Vagina (tissue), 2 donors: Measurements from ENCODE around the gene OLR1. TPM values are rescaled to one million over a fixed set of nuclear protein-coding genes. Genes with fewer than 3 reads are reported as not detected.
A peak's percentile ranks its signal among the peaks of the same experiment; 100 is the strongest.

Experiments
- DNase-seq, 2 donors: peaks; one replicate each; pipeline ENCODE4 v3.0.0-alpha.2; 2017; ENCODE audit errors: extremely low spot score in 2 of 2
- H3K27ac ChIP-seq: fragments of 200-600 bp; sonication (generic); one replicate; pipeline ENCODE4 v1.5.1; 2019
- H3K27me3 ChIP-seq: fragments of 200-600 bp; sonication (generic); one replicate; pipeline ENCODE4 v1.5.1; 2019
- H3K36me3 ChIP-seq, 2 donors: fragments of 200-600 bp; sonication (generic); one replicate each; pipeline ENCODE4 v1.5.1; 2017 to 2019
- H3K4me1 ChIP-seq: fragments of 200-600 bp; sonication (generic); one replicate; pipeline ENCODE4 v1.5.1; 2019
- H3K4me3 ChIP-seq, 2 donors: fragments of 200-600 bp; sonication (generic); 1 replicate in 1 of 2; 2 replicates in 1 of 2; pipeline ENCODE4 v1.5.1; 2016 to 2019
- H3K9me3 ChIP-seq: fragments of 200-600 bp; sonication (generic); one replicate; pipeline ENCODE4 v1.5.1; 2019
- CTCF ChIP-seq, 3 experiments: fragments of 450-650 bp in 2 of 3; fragments of 200-600 bp in 1 of 3; sonication (generic) in 1 of 3; IDR thresholded peaks; one replicate each; pipeline ENCODE4 v1.5.1; 2017 to 2019; ENCODE audit warnings: antibody characterized with exemption in 3 of 3, mild to moderate bottlenecking in 2 of 3, moderate library complexity in 2 of 3
- POLR2A ChIP-seq, 2 donors: fragments of 450-650 bp; IDR thresholded peaks; one replicate each; pipeline ENCODE4 v1.6.1; 2017; ENCODE audit warnings: antibody characterized with exemption in 2 of 2, mild to moderate bottlenecking in 2 of 2, moderate library complexity in 2 of 2
- POLR2AphosphoS5 ChIP-seq, 2 donors: sonication (generic); formaldehyde crosslinking; IDR thresholded peaks; one replicate each; pipeline ENCODE4 v1.9.0; 2017; ENCODE audit warnings: antibody characterized with exemption in 2 of 2, mild to moderate bottlenecking in 2 of 2, low read depth in 1 of 2; ENCODE audit not compliant: insufficient read depth in 1 of 2
- intact Hi-C: fragments of 100-400 bp; cut with DNase I; formaldehyde crosslinking; loops from one replicate; pipeline ENCODE4 v1.15.1; 2023
- total RNA-seq: library from RNA; depleted of rRNA; stranded (reverse); fragments of >200 nt; gene quantifications from one replicate; pipeline ENCODE4 v1.2.3, GENCODE V29; 2016

Gene OLR1
- total RNA-seq, 1 donor from 2014 or later: not detected

DNA sequence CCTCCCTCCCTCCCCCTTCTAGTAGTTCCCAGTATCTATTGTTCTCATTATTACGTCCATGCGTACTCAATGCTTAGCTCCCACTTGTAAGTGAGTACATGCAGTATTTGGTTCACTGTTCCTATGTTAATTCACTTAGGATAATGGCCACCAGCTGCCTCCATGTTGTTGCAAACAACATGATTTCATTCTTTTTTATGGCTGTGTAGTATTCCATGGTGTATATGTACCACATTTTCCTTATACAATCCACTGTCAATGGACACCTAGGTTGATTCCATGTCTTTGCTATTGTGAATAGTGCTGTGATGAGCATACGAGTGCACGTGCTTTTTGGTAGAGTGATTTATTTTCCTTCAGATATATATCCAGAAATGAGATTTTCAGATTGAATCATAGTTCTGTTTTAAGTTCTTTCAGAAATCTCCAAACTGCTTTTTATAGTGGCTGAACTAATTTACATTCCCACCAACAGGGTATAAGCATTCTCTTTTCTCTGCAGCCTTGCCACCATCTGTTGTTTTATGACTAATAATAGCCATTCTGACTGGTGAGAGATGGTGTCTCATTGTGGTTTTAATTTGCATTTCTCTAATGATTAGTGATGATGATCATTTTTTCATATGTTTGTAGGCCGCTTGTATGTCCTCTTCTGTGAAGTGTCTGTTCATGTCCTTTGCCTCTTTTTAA lies 24.1 kb downstream of the OLR1 start:
- no peak overlapping the region for H3K4me3 ChIP-seq
- no peak overlapping the region for H3K27ac ChIP-seq
- no peaks in the 10 kb centered on the region for H3K27me3 ChIP-seq
- H3K9me3 ChIP-seq: no peaks in the 10 kb centered on the region
- no peak for DNase-seq
- intact Hi-C loops: no loop called here
- H3K4me1 ChIP-seq: peaks cover 3% of the 10 kb centered on the region
- TF ChIP-seq POLR2A (IDR thresholded peaks at IDR 0.05) (no peak), POLR2AphosphoS5 (IDR thresholded peaks at IDR 0.05; ENCODE audit: insufficient read depth in 1 of 2, low read depth in 1 of 2) (no peak)
- H3K36me3 ChIP-seq: no peaks in the 10 kb centered on the region

DNA sequence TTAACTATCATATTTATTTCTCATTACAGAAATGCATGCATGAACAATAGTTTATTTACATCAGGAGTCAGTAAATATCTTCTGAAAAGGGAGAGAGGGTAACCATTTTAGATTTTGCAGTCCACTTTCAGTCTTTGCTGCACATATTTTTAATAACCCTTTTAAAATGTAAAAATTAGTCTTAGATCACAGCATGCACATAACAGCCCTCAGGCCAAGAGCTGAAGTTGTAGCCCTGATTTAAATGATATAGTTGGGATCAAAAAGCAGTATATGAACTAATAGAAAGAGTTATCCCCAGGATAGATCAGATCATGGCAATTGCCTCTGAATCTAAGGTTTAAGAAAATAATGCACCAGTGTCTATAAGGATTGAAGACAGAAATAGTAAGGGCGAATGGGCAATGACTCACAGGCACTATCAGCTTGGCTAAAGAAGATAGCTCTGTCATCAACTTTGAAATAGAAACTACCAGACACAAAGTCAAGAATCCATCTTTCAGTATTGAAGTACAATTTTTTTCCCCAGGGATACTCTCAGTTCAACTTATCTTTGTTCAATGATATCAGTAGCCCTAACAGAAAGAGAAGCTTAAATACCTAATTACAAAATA lies 28.8 kb downstream of the OLR1 start:
- TF ChIP-seq POLR2AphosphoS5 (IDR thresholded peaks at IDR 0.05; ENCODE audit: insufficient read depth in 1 of 2, low read depth in 1 of 2) (no peak), CTCF (IDR thresholded peaks at IDR 0.05) (no peak), POLR2A (IDR thresholded peaks at IDR 0.05) (no peak)
- H3K36me3 ChIP-seq: no peaks in the 10 kb centered on the region

GRCh38 chr12:10140001-10140400 lies 31.9 kb downstream of the OLR1 start:
- Histone ChIP-seq H3K27ac (no peak overlapping the region), H3K9me3 (no peaks in the 10 kb centered on the region), H3K27me3 (no peaks in the 10 kb centered on the region), H3K36me3 (no peaks in the 10 kb centered on the region), H3K4me1 (no peaks in the 10 kb centered on the region), H3K4me3 (no peak overlapping the region)
- TF ChIP-seq POLR2A (IDR thresholded peaks at IDR 0.05): no peak
- TF ChIP-seq CTCF (IDR thresholded peaks at IDR 0.05): peak; percentile 40 to 53 (median 41)
- no peak for DNase-seq
- intact Hi-C loops: no loop called here

More for the DNA sequence above, 28.8 kb downstream of the OLR1 start:
- H3K27ac ChIP-seq: no peak overlapping the region
- intact Hi-C loops: no loop called here
- H3K4me3 ChIP-seq: no peak overlapping the region
- no peaks in the 10 kb centered on the region for H3K27me3 ChIP-seq
- H3K4me1 ChIP-seq: no peaks in the 10 kb centered on the region
- H3K9me3 ChIP-seq: no peaks in the 10 kb centered on the region
- no peak for DNase-seq

DNA sequence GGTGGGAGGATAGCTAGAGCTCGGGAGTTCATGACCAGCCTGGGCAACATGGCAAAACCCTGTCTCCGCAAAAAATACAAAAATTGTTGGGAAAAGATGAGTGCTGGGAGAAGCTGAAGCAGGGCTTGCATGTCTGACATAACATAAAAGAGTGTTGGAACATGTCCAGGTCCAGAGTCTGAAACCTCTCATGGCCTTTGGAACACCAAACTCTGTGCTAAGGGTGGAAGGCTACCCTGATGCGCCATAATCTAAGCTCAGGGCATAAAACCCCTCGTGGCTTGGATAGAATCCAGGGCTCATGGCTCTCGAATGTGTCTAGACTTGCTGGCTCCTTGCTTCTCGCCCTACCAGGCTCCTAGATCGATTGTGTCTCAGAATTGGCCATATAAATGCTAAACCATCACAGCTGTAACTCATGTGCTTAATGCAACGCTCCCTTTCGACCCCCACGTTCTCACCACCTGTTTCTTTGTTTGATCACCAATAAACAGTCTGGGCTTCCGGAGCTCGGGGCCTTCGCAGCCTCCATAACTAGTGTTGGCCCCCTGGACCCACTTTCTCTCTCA lies 35.2 kb downstream of the OLR1 start:
- Histone ChIP-seq H3K4me3 (no peak overlapping the region), H3K4me1 (no peaks in the 10 kb centered on the region), H3K27ac (no peak overlapping the region), H3K36me3 (no peaks in the 10 kb centered on the region), H3K27me3 (no peaks in the 10 kb centered on the region), H3K9me3 (no peaks in the 10 kb centered on the region)
- DNase-seq: no peak
- TF ChIP-seq POLR2AphosphoS5 (IDR thresholded peaks at IDR 0.05; ENCODE audit: insufficient read depth in 1 of 2, low read depth in 1 of 2) (no peak), POLR2A (IDR thresholded peaks at IDR 0.05) (no peak), CTCF (IDR thresholded peaks at IDR 0.05) (no peak)
- intact Hi-C loops: loop anchor here (5.0 kb wide), 1 partner anchor 104 kb away; the partner anchor contains the start of gene CLEC9A

GRCh38 chr12:10135126-10135525 lies 36.8 kb downstream of the OLR1 start:
- Histone ChIP-seq H3K4me3 (no peak overlapping the region), H3K27ac (no peak overlapping the region), H3K9me3 (no peaks in the 10 kb centered on the region), H3K4me1 (no peaks in the 10 kb centered on the region), H3K36me3 (no peaks in the 10 kb centered on the region), H3K27me3 (no peaks in the 10 kb centered on the region)
- no peak for TF ChIP-seq POLR2A (IDR thresholded peaks at IDR 0.05)
- no peak for TF ChIP-seq CTCF (IDR thresholded peaks at IDR 0.05)
- no peak for TF ChIP-seq POLR2AphosphoS5 (IDR thresholded peaks at IDR 0.05; ENCODE audit: insufficient read depth in 1 of 2, low read depth in 1 of 2)
- intact Hi-C loops: loop anchor here (5.0 kb wide), 1 partner anchor 103 kb away; the partner anchor contains the start of gene CLEC9A
- DNase-seq: no peak
